ENCODE measurements around the gene SCNN1A. TPM values are rescaled to one million over a fixed set of nuclear protein-coding genes. Genes with fewer than 3 reads are reported as not detected.

SCNN1A gene
- total RNA-seq, 1 experiment from 2014 or later: 17.1 TPM

GRCh38 chr12:6382371-6382770, 7.0 kb upstream of the SCNN1A start:
- no peak overlapping the region for H3K4me3 ChIP-seq (ENCODE audit: low read depth in 2 of 2, low read length in 2 of 2)
- POLR2A ChIA-PET: no interaction called here
- no peak for DNase-seq (ENCODE audit: low read depth, low spot score)
- in situ Hi-C loops (cut with HindIII; ENCODE audit: low pct_unique_long_range_greater_than_20kb, low sequenced_read_pairs) (no loop called here), intact Hi-C loops (cut with micrococcal nuclease; ENCODE audit: unreplicated experiment) (no loop called here)
- CTCF ChIA-PET: no interaction called here
- TF ChIP-seq REST (IDR thresholded peaks at IDR 0.05; ENCODE audit: insufficient read depth in 1 of 2, low read depth in 2 of 2, low read length in 1 of 2) (no peak), CTCF (IDR thresholded peaks at IDR 0.05) (no peak)
- H3K9me3 ChIP-seq (ENCODE audit: control insufficient read depth, insufficient read depth, low read depth, low read length): no peaks in the 10 kb centered on the region
- peaks cover 5% of the 10 kb centered on the region; the same call in 1 of the 2 replicates for H3K36me3 ChIP-seq (ENCODE audit: control insufficient read depth, insufficient read depth, low read length)
- no peak for ATAC-seq
- no peak overlapping the region for H3K27ac ChIP-seq (ENCODE audit: low read length)
- H3K27me3 ChIP-seq (ENCODE audit: control insufficient read depth, insufficient read depth, low read length): no peaks in the 10 kb centered on the region
- BruUV-seq (replicated peaks): no TSS peak
- peaks cover 4% of the 10 kb centered on the region for H3K4me1 ChIP-seq (ENCODE audit: control insufficient read depth, insufficient read depth, low read length)

GRCh38 chr12:6380141-6381121, 5.1 kb upstream of the SCNN1A start:
- no peak for TF ChIP-seq SIN3A (IDR thresholded peaks at IDR 0.05; ENCODE audit: borderline replicate concordance, insufficient read depth, low read depth, low read length)
- in situ Hi-C loops (cut with HindIII; ENCODE audit: low pct_unique_long_range_greater_than_20kb, low sequenced_read_pairs) (no loop called here), intact Hi-C loops (cut with micrococcal nuclease; ENCODE audit: unreplicated experiment) (no loop called here)
- no peak for DNase-seq (ENCODE audit: low read depth, low spot score)
- ChIA-PET CTCF (no interaction called here), POLR2A (no interaction called here)
- Histone ChIP-seq H3K27me3 (ENCODE audit: control insufficient read depth, insufficient read depth, low read length) (no peaks in the 10 kb centered on the region), H3K9me3 (ENCODE audit: control insufficient read depth, insufficient read depth, low read depth, low read length) (no peaks in the 10 kb centered on the region), H3K27ac (ENCODE audit: low read length) (no peak overlapping the region), H3K36me3 (ENCODE audit: control insufficient read depth, insufficient read depth, low read length) (peaks cover 5% of the 10 kb centered on the region; the same call in 1 of the 2 replicates), H3K4me1 (ENCODE audit: control insufficient read depth, insufficient read depth, low read length) (peaks cover 24% of the 10 kb centered on the region), H3K4me3 (ENCODE audit: low read depth in 2 of 2, low read length in 2 of 2) (no peak overlapping the region)
- BruUV-seq (replicated peaks): no TSS peak
- no peak for ATAC-seq

- TF ChIP-seq REST (IDR thresholded peaks at IDR 0.05; ENCODE audit: insufficient read depth in 1 of 2, low read depth in 2 of 2, low read length in 1 of 2): no peak
- no peak for TF ChIP-seq SIN3A (IDR thresholded peaks at IDR 0.05; ENCODE audit: borderline replicate concordance, insufficient read depth, low read depth, low read length)
- no peak for TF ChIP-seq CTCF (IDR thresholded peaks at IDR 0.05)
- TF ChIP-seq POLR2AphosphoS5 (IDR thresholded peaks at IDR 0.05; ENCODE audit: low read depth, low read length): no peak
- TF ChIP-seq TCF7L2 (IDR thresholded peaks at IDR 0.05; ENCODE audit: low read depth, low read length): no peak
- no peak overlapping the region for H3K27ac ChIP-seq (ENCODE audit: low read length)
- H3K36me3 ChIP-seq (ENCODE audit: control insufficient read depth, insufficient read depth, low read length): no peaks in the 10 kb centered on the region
- in situ Hi-C loops (cut with HindIII; ENCODE audit: low pct_unique_long_range_greater_than_20kb, low sequenced_read_pairs): no loop called here
- peaks cover 39% of the 10 kb centered on the region for H3K4me1 ChIP-seq (ENCODE audit: control insufficient read depth, insufficient read depth, low read length)
- no peak for DNase-seq (ENCODE audit: low read depth, low spot score)
- no peak for ATAC-seq
- no peaks in the 10 kb centered on the region for H3K9me3 ChIP-seq (ENCODE audit: control insufficient read depth, insufficient read depth, low read depth, low read length)
- intact Hi-C loops (cut with micrococcal nuclease; ENCODE audit: unreplicated experiment): no loop called here
- POLR2A ChIA-PET: interaction anchor here (0.7 kb wide), 1 partner anchor 71 kb away, joined by 11 read pairs; no protein-coding TSS in a partner anchor
- no peak overlapping the region for H3K4me3 ChIP-seq (ENCODE audit: low read depth in 2 of 2, low read length in 2 of 2)
- CTCF ChIA-PET: no interaction called here
- no peaks in the 10 kb centered on the region for H3K27me3 ChIP-seq (ENCODE audit: control insufficient read depth, insufficient read depth, low read length)
- BruUV-seq (replicated peaks): no TSS peak
These were observed 3.5 kb upstream of the SCNN1A start for GRCh38 chr12:6378709-6379472.
